DMS153 (cell line): ENCODE data around the gene SHISA7.
"Not testable (repeated sequence)": the region's sequence is repeated elsewhere in the genome, so short reads cannot be mapped to it uniquely, and the experiment has no call there.

ENCODE experiments used
- DNase-seq: peaks from one replicate; lab custom pipeline; 2025; lab: John Stamatoyannopoulos, UW

SHISA7 gene

GRCh38 chr19:55418185-55418584 is 24.9 kb downstream of the SHISA7 start:
- no peak for DNase-seq

GRCh38 chr19:55410168-55410567 is 32.9 kb downstream of the SHISA7 start:
- DNase-seq = no peak

- not testable (repeated sequence) for DNase-seq
These were observed 33.9 kb downstream of the SHISA7 start for GRCh38 chr19:55409179-55409578.

DNA sequence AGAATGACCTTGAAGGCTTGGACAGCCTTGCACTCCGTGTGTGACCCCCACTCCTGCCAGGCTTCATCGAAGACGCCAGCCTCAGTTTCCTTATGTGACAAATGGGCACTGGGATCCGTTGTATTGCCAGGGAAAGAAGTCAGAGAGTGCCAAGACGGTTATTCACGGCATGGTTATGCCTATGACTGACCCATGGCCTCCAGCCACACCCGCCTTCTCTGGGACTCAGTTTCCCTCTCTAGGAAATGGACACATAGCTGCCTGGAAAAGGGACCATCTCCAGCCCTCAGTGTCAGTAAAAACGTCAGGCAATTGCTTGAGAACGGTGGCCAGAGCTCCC is 34.6 kb downstream of the SHISA7 start:
- no peak for DNase-seq

- peak; percentile 99 for DNase-seq
These were observed 35.1 kb downstream of the SHISA7 start for GRCh38 chr19:55407800-55408532.

DNA sequence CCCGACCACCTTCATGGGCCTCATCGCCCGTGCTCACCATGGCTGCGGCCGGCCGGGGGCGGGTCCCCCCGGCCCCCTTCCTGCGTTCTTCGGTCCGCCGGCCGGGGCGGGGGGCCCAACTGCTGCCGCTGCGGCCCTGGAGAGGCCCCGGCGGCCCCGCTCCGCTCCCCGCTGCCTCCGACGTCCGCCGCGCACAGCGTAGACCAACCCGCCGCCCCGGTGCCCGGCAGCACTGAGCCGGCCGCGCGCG is 35.6 kb downstream of the SHISA7 start, which contains the start of gene UBE2S:
UBE2S (minus strand) TSS at position 239 of the 250 bp plus-strand sequence; CDS start at position 40, 199 bp downstream.
- DNase-seq = not testable (repeated sequence)

GRCh38 chr19:55406826-55407549 is 36.1 kb downstream of the SHISA7 start:
- DNase-seq = no peak

DNA sequence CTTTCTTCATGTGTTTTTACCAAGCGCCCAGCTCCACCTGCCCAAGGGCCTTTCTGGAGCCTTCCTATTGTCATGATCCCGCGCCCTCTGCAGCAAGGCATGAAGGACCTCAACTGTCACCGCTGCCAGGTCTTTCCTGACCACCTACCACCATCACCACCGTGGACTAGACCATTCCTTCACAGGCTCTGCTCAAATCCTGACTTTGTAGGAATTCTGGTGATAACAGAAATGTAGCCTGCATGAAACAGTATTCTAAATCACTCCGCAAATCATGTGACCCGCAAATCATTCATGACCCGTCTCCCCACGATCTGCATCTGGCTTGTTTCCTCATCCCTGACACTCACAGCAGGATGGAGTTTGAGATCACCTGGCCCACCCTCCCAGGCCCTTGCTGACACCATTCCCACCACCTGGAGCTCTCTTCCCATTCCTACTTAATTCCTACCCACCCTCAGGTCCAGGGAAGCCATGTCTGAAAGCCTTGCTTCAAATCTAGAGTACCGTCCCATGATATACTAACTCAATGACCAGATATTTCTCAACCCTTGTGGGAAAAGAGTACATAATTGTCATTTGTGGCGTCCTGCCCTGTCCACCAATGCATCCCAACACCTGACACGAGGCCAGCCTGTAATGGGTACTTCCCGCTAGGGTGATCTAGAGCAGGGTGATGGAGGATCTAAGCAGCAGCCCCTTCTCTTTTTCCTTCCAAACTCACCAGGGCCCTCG is 36.8 kb downstream of the SHISA7 start:
- DNase-seq = no peak

DNA sequence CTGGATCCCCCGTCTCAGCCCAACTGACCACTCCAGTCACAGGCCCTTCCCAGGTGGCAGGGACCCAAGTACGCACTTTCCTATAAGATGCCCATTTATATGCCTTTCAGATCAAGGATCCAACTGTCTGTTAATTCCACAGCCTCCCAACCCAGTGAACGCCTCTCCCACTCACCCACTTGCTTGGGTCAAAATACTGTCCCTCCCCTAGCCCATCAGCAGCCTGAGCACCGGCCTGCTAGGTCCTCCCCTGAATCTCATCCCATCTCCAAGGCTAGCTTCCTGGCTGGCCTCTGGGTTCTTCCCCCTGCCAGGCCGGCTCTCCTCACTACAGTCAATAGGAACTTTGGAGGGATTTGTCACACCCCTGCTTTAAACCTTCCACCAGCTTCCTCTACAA is 37.5 kb downstream of the SHISA7 start:
- no peak for DNase-seq

DNA sequence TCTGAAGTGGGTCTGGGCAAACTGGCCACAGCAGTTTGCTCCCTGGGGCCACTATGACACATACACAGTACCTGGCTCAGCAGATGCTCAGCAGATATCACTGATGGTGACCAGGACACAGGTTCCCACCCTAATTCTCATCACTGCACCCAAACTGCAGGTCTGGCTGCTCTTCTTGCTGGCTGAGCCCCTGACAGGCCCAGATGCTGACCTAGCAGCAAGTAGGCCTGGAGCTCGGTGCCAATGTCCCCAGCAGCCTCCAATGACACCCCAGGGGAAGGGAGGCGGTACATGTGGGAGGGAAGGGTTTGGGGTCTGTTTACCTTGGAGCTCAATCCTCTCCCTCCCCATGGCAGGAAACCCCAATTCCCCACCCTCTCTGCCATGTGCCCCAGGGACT is 40.6 kb downstream of the SHISA7 start:
- no peak for DNase-seq

- not testable (repeated sequence) for DNase-seq
These were observed 41.7 kb downstream of the SHISA7 start for GRCh38 chr19:55401390-55401789.

- DNase-seq = no peak
These were observed 42.6 kb downstream of the SHISA7 start for GRCh38 chr19:55400281-55401087.

- no peak for DNase-seq
These were observed 44.7 kb downstream of the SHISA7 start for GRCh38 chr19:55398200-55398925.

GRCh38 chr19:55392820-55393761 is 50.0 kb downstream of the SHISA7 start:
- DNase-seq = no peak

DNA sequence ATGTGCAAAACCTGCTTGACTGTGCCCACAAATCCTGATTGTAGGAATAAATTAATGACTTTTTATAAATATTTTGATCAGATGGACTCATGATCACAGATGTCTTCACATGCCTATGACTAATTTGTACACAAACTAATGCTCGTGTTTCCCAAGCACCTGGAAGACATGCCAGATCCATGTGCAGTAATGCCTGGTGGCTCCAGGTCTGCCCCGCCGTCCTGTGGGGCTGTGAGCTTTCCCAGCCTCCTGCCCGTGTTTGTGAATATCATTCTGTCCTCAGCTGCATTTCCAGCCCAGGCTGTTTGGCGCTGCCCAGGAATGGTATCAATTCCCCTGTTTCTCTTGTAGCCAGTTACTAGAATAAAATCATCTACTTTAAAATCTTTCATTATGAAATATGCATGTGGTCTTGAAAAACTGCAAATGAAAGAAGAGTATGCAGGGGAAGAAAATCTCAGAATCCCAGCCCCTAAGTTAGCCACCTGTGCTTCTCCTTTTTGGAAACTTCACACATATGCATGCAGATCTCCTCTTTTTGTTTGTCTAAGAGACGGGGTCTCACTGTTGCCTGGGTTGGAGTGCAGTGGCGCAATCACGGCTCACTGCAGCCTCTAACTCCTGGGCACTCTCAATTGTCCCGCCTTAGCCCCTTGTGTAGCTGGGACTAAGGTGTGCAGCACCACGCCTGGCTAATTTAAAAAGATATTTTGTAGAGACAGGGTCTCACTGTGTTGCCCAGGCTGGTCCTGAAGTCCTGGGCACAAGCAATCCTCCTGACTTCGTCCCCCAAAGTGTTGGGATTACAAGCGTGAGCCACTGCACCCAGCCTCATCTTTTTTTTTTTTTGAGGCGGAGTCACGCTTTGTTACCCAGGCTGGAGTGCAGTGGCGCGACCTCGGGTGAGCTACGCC is 51.1 kb downstream of the SHISA7 start:
- no peak for DNase-seq

DNA sequence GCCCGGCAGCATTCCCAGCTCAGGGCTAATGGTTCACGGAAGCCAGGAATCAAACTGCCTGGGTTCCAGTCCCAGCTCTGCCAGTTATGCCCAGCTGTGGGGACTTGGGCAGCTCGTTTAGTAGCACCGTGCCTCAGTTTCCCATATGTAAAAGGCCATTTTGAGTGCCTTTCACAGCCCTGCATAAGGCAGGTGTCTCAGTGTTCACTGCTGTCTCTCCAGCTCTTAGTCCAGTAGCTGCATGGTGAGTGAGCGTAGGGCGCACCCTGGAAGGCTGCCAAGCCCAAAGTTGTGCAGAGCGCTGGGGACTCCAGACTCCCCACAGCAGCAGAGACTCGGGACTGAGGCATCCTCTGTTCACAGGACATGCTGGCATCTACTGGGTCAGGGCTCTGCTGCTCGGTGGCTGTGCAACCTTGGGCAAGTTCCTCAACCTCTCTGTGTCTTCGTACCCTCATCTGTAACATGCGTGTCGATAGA is 51.9 kb downstream of the SHISA7 start:
- no peak for DNase-seq

DNA sequence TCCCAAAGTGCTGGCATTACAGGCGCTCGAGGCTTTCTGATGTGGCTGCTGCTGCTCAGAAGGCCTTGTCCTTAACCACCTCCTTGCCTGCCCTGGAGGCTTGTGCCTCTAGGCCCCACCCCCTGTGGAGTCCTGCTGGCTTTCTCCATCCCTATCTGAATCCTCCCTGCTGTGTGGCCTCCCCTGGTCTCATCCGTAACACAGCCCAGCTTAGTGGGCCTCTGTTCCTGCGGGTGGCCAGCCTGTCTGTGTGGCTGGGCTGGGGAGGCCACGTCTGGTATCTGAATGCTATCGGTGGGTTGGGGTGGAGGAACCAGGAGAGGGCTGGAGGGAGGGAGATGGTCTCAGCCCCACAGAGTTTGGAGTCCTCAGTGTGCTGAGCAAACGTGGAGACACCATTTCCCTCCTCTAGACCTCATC is 52.6 kb downstream of the SHISA7 start:
- no peak for DNase-seq

DNA sequence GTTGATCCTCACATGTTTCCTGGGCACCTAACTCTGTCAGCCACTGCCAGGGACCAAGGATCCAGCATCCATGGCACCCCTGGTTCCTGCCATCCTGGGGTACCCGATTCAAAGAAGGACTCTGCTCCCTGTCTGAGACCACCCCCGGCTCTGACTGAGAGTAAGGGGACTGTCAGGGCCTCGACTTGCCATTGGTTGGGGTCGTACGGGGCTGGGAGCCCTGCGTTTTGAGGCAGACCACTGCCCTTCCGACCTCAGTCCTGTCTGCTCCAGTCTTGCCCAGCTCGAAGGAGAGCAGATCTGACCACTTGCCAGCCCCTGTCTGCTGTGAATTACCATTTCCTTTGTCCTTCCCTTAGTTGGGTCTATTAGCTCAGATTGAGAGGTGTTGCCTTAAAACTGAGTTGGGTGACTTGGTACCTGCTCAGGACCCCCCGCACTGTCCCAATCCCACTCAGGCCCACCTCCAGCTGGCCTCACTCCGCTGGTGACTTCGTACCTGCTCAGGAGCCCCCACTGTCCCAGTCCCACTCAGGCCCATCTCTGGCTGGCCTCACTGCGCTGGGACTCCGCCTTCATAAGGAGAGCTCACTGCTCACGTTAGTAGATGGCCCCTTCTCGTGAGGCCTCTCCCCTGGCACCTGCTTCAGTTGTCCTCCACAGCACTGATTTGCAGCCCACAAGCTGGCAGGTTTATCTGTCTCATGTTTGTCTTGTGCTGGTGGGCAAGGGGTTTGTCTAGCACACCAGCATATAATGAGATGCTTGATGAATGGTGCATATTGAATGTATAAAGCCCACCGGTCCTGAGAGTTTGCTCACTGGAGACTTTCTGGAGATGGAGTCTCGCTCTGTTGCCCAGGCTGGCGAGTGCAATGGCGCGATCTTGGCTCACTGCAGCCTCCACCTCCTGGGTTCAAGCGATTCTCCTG is 53.4 kb downstream of the SHISA7 start:
- DNase-seq = no peak
